Keratinocyte (primary cell): ENCODE results near the gene ARPC1B. TPM values are rescaled to one million over a fixed set of nuclear protein-coding genes. Genes with fewer than 3 reads are reported as not detected.

Source experiments
- DNase-seq: peaks from one replicate; pipeline ENCODE4 v3.0.0-alpha.2; 2011; ENCODE audit warnings: low read depth, missing footprints, low spot score
- FAIRE-seq: peaks from 2 replicates; lab custom pipeline; 2011; peaks lifted over from hg19 to GRCh38; lab: Jason Lieb, UNC
- H2AFZ ChIP-seq: 2 replicates; pipeline ENCODE4 v1.6.0; 2012; ENCODE audit warnings: low read length, control low read depth, inconsistent platforms; ENCODE audit not compliant: control insufficient read depth
- H3K27ac ChIP-seq: 2 replicates; pipeline ENCODE4 v1.5.1; 2011; ENCODE audit warnings: low read length; ENCODE audit not compliant: control insufficient read depth, insufficient read depth
- H3K27me3 ChIP-seq: 3 replicates; pipeline ENCODE4 v1.6.0; 2011; ENCODE audit warnings: low read length; ENCODE audit not compliant: control insufficient read depth, insufficient read depth; ENCODE audit errors: extremely low read depth
- H3K36me3 ChIP-seq, 2 experiments: 2 replicates in 1 of 2; 3 replicates in 1 of 2; pipeline ENCODE4 v1.5.1; 2011; ENCODE audit warnings: low read length in 2 of 2, mild to moderate bottlenecking in 1 of 2; ENCODE audit not compliant: control insufficient read depth in 2 of 2, insufficient read depth in 2 of 2; ENCODE audit errors: extremely low read depth in 1 of 2
- H3K4me1 ChIP-seq: 3 replicates; pipeline ENCODE4 v1.5.1; 2011; ENCODE audit warnings: low read length; ENCODE audit not compliant: control insufficient read depth, insufficient read depth; ENCODE audit errors: extremely low read depth
- H3K4me2 ChIP-seq: 3 replicates; pipeline ENCODE4 v1.6.0; 2011; ENCODE audit warnings: low read depth, low read length; ENCODE audit not compliant: control insufficient read depth, insufficient read depth; ENCODE audit errors: extremely low read depth
- H3K4me3 ChIP-seq, 3 experiments: fragments of 200-600 bp in 1 of 3; sonication (generic) in 1 of 3; 2 replicates in 2 of 3; 3 replicates in 1 of 3; pipeline ENCODE4 v1.5.1; 2011 to 2016; ENCODE audit warnings: low read length in 3 of 3, mild to moderate bottlenecking in 3 of 3, control low read depth in 2 of 3, inconsistent platforms in 1 of 3, low read depth in 1 of 3, mixed read lengths in 1 of 3, mixed run types in 1 of 3, moderate library complexity in 1 of 3; ENCODE audit not compliant: control insufficient read depth in 2 of 3, insufficient read depth in 2 of 3; ENCODE audit errors: extremely low read depth in 1 of 3
- H3K79me2 ChIP-seq: 2 replicates; pipeline ENCODE4 v1.6.0; 2012; ENCODE audit warnings: low read length; ENCODE audit not compliant: control insufficient read depth, insufficient read depth
- H3K9ac ChIP-seq: 3 replicates; pipeline ENCODE4 v1.6.0; 2011; ENCODE audit warnings: low read length; ENCODE audit not compliant: control insufficient read depth, insufficient read depth; ENCODE audit errors: extremely low read depth
- H3K9me1 ChIP-seq: 3 replicates; pipeline ENCODE4 v1.6.0; 2011; ENCODE audit warnings: low read length; ENCODE audit not compliant: control insufficient read depth, insufficient read depth; ENCODE audit errors: extremely low read depth
- H3K9me3 ChIP-seq: 2 replicates; pipeline ENCODE4 v1.5.1; 2012; ENCODE audit warnings: low read depth, low read length; ENCODE audit not compliant: control insufficient read depth
- H4K20me1 ChIP-seq: 3 replicates; pipeline ENCODE4 v1.6.0; 2011; ENCODE audit warnings: low read length; ENCODE audit not compliant: control insufficient read depth, insufficient read depth; ENCODE audit errors: extremely low read depth
- EZH2 ChIP-seq: IDR thresholded peaks from one replicate; pipeline ENCODE4 v1.6.1; 2012; ENCODE audit warnings: inconsistent platforms, mild to moderate bottlenecking, low read length, moderate library complexity
- dilution Hi-C: fragments of 300-500 bp; cut with MboI; formaldehyde crosslinking; loops from one replicate; pipeline ENCODE4 v1.7.0; 2020; ENCODE audit warnings: low sequenced_read_pairs; ENCODE audit not compliant: extremely low pct_ligation_motif_present
- polyA plus RNA-seq, 5 experiments: library from polyadenylated mRNA; depleted of rRNA in 3 of 5; stranded (reverse) in 3 of 5; stranded (forward) in 1 of 5; unstranded in 1 of 5; fragments of >200 nt; gene quantifications; 1 replicate in 1 of 5; 2 replicates in 3 of 5; 3 replicates in 1 of 5; pipeline versions ENCODE4 v1.2.1 to v1.2.3, GENCODE V29; 2011 to 2012; ENCODE audit warnings: missing spikeins in 2 of 5, low read depth in 1 of 5, low replicate concordance in 1 of 5
- TF ChIP-seq, protein P1 (sequence below), 3 experiments: IDR thresholded peaks in 1 of 3; conservative IDR thresholded peaks in 1 of 3; optimal IDR thresholded peaks in 1 of 3; 2 replicates in 2 of 3; 3 replicates in 1 of 3; pipeline versions ENCODE3 to v1.5.1; 2011; ENCODE audit warnings: low read length in 3 of 3, mild to moderate bottlenecking in 3 of 3, moderate library complexity in 2 of 3, control low read depth in 1 of 3, inconsistent platforms in 1 of 3; ENCODE audit not compliant: insufficient read depth in 2 of 3; ENCODE audit errors: extremely low read depth in 1 of 3

The ARPC1B gene
- polyA plus RNA-seq, 1 donor (not counting 4 experiments of a cell fraction or from before 2014, with no cell fraction given): 383 TPM

DNA sequence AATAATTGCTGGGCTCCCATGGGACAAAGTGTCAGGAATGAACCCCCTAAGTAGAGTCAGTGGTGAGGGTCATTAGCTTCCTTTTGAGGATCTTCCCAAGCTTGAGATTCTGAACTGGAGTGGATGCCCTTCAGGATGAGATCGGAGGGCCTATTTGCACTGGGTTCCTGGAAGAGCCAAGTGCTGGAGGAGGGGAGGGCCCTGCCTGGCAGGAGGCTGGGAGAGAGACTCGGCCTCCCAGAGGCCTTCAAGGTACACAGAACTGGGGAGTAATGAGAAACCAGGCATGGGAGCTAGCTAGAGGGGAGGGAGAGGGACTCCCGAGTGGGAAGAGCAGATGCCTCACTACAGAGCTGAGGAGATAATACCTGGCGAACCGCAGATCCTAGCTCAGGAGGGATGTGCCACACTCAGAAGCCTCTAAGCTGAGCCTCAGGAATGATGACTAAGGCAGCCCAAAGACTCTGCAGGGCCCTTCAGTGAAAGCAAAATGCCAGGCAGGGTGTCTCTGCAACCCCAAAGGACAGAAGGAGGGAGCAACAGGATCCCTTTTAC is 24.4 kb downstream of the ARPC1B start:
- Histone ChIP-seq H3K9me3 (no peaks in the 10 kb centered on the region), H3K4me2 (no peak overlapping the region), H3K4me3 (no peak overlapping the region), H3K4me1 (no peaks in the 10 kb centered on the region), H3K9me1 (no peaks in the 10 kb centered on the region), H3K27ac (no peak overlapping the region), H3K79me2 (peaks cover 17% of the 10 kb centered on the region), H3K27me3 (no peaks in the 10 kb centered on the region), H2AFZ (no peak overlapping the region), H4K20me1 (peaks cover 30% of the 10 kb centered on the region), H3K9ac (no peak overlapping the region), H3K36me3 (peaks cover 46 to 68% of the 10 kb centered on the region in 2 experiments)
- dilution Hi-C loops: no loop called here
- no peak for DNase-seq
- no peak for FAIRE-seq
- TF ChIP-seq, protein P1, sequence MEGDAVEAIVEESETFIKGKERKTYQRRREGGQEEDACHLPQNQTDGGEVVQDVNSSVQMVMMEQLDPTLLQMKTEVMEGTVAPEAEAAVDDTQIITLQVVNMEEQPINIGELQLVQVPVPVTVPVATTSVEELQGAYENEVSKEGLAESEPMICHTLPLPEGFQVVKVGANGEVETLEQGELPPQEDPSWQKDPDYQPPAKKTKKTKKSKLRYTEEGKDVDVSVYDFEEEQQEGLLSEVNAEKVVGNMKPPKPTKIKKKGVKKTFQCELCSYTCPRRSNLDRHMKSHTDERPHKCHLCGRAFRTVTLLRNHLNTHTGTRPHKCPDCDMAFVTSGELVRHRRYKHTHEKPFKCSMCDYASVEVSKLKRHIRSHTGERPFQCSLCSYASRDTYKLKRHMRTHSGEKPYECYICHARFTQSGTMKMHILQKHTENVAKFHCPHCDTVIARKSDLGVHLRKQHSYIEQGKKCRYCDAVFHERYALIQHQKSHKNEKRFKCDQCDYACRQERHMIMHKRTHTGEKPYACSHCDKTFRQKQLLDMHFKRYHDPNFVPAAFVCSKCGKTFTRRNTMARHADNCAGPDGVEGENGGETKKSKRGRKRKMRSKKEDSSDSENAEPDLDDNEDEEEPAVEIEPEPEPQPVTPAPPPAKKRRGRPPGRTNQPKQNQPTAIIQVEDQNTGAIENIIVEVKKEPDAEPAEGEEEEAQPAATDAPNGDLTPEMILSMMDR (optimal IDR thresholded peaks at IDR 0.05 in 1 of 3, IDR thresholded peaks at IDR 0.05 in 1 of 3, conservative IDR thresholded peaks at IDR 0.05 in 1 of 3; ENCODE audit: extremely low read depth in 1 of 3, insufficient read depth in 2 of 3, low read length in 3 of 3): no peak

DNA sequence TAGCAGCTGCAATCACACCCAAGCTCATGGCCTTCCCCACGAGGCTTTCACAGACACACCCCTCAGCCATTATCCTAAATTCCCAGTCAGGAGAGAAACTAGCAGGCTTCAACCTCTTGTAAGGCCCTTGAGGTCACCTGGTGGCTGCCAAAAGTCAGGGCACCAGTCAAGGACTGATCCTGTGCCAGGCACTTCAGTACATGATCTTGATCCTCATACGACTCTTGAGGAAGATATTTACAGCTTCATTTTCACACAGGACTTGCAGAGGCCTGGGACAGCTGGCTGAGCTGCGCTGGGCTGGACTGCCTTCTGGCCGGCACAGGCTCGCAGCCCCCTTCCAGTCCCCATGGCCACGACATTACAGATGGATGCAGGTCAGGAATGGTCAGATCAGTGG is 25.1 kb downstream of the ARPC1B start:
- no peak for TF ChIP-seq EZH2
- TF ChIP-seq, protein P1 (optimal IDR thresholded peaks at IDR 0.05 in 1 of 3, IDR thresholded peaks at IDR 0.05 in 1 of 3, conservative IDR thresholded peaks at IDR 0.05 in 1 of 3; ENCODE audit: extremely low read depth in 1 of 3, insufficient read depth in 2 of 3, low read length in 3 of 3): no peak
- H3K4me2 ChIP-seq: no peak overlapping the region
- H3K4me3 ChIP-seq: no peak overlapping the region
- no peaks in the 10 kb centered on the region for H3K27me3 ChIP-seq
- H3K9me1 ChIP-seq: no peaks in the 10 kb centered on the region
- H3K9me3 ChIP-seq: no peaks in the 10 kb centered on the region
- FAIRE-seq (no peak), DNase-seq (no peak)
- H2AFZ ChIP-seq: no peak overlapping the region
- H3K27ac ChIP-seq: no peak overlapping the region
- H3K4me1 ChIP-seq: no peaks in the 10 kb centered on the region
- peaks cover 48 to 70% of the 10 kb centered on the region in 2 experiments for H3K36me3 ChIP-seq
- peaks cover 23% of the 10 kb centered on the region for H3K79me2 ChIP-seq
- H3K9ac ChIP-seq: no peak overlapping the region
- H4K20me1 ChIP-seq: peaks cover 31% of the 10 kb centered on the region
- dilution Hi-C loops: no loop called here
